GM19463 (cell line): ENCODE measurements around the gene MLST8.
"Not testable (repeated sequence)": the region's sequence is repeated elsewhere in the genome, so short reads cannot be mapped to it uniquely, and the experiment has no call there.

Experiments
- ATAC-seq: cut with Tn5 transposase; IDR thresholded peaks from one replicate; pipeline ENCODE4 v1.9.1; 2021; ENCODE audit warnings: mild to moderate bottlenecking, moderate library complexity; ENCODE audit not compliant: unreplicated experiment

MLST8 gene

GRCh38 chr16:2230376-2230775 lies 25.1 kb downstream of the MLST8 start:
- no peak for ATAC-seq

DNA sequence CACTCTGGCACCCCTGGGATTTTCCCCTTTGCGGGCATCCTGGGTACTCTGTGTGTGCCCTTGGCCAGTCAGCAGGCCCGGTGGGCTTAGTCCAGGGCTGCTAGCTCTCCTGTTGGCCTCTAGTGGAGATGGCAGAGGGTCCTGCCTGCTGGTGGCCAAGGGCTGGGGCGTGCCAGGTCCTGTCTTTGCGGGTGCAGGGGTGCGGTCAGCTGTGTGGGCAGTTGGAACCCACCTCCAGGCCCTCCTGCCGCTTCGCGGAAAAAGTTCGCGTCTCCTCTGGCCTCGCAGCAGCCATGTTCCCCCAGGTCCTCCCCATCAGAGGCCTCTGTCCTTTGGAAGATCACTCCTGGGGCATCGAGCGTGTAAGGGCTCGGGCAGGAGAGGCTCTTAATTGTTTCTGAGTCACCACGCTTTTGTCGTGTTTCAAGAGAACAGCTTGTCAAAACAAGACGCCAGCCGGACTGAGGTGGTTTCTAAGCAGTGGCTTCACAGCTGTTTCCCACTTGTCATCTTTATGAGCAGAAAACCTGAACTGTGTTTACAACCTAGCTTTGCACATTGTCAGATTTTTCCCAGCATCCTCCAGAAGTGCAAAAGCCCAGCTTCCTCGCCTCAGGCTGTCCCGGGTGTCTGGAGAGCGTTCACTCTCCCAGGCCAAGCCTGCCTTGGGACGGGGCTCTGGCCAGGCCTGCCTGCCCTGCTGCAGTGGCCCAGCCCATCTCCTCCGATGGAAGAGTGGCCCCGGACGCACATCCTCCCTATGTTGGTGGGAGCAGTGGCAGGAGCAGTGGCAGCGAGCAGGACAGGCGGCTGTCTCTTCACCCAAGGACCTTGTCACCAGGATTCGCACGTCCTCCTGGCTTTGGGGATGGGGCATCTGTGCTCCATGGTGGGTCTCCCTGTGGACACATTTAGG lies 26.0 kb downstream of the MLST8 start:
- ATAC-seq, result no peak

DNA sequence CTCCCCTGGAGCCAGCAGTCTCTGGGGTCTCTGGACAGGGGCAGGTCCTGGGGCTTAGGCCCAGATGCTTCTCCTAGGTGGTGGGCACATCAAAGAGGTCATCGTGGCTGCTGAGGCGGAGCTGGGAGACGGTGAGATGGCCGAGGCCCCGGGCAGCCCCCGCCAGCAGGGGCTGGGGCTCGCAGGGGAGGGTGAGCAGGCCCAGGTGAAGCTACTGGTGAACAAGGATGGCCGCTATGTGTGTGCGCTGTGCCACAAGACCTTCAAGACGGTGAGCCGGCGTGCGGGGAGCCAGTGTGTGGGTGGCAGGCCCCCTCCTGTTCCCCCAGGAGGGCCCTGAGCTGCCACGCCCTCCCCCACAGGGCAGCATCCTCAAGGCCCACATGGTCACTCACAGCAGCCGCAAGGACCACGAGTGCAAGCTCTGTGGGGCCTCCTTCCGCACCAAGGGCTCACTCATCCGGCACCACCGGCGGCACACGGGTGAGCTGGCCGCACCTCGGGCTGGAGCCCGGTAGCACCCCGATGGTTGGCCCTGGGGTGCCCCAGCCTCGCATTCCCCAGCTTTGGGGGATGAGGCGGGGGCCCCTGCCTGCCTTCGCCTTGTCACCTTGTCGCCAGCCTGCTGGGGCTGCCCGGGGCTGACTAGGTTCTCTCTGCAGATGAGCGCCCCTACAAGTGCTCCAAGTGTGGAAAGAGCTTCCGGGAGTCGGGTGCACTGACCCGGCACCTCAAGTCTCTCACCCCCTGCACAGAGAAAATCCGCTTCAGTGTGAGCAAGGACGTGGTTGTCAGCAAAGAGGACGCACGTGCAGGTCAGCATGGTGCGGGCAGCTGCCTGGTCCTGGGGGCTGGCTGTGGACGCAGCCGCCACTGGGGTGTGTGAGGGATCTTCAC lies 27.1 kb downstream of the MLST8 start:
- ATAC-seq, result no peak

GRCh38 chr16:2233046-2233775 lies 28.0 kb downstream of the MLST8 start:
- no peak for ATAC-seq

DNA sequence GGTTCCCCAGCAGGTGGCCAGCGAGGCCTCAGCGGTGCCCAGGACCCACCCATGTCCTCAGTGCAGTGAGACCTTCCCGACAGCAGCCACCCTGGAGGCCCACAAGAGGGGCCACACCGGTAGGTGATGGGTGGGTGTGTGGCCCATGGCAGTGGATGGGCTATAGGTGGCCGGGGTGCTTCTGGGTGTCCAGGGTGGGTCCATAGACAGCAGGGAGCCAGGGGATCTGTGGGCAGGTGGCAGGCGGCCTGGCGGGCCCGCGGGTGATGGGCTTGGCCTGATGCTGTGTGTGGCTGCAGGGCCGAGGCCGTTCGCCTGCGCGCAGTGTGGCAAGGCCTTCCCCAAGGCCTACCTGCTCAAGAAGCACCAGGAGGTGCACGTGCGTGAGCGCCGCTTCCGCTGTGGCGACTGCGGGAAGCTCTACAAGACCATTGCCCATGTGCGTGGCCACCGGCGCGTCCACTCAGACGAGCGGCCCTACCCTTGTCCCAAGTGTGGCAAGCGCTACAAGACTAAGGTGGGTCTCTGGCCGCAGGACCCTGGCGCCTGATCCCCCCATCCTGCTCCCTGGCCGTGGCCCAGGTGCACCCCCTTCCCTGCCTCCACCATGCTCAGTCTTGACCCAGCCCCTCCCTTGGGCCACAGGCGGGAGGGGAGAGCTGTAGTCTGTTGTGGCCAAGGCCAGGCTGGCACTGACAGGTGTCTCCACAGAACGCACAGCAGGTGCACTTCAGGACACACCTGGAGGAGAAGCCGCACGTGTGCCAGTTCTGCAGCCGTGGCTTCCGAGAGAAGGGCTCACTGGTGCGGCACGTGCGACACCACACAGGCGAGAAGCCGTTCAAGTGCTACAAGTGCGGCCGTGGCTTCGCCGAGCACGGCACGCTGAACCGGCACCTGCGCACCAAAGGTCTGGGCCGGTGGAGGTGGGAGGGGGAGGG lies 28.9 kb downstream of the MLST8 start:
- ATAC-seq, result no peak

DNA sequence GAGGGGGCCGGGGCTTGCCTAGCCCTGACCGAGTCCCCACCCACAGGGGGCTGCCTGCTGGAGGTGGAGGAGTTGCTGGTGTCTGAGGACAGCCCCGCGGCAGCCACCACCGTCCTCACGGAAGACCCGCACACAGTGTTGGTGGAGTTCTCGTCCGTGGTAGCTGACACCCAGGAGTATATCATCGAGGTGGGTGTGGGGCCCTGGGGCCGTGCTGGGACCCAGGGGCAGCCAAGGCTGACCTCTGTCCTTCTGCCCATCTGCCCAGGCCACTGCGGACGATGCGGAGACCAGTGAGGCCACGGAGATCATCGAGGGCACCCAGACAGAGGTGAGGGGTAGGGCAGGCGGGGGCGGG lies 29.5 kb downstream of the MLST8 start:
- ATAC-seq, result no peak

DNA sequence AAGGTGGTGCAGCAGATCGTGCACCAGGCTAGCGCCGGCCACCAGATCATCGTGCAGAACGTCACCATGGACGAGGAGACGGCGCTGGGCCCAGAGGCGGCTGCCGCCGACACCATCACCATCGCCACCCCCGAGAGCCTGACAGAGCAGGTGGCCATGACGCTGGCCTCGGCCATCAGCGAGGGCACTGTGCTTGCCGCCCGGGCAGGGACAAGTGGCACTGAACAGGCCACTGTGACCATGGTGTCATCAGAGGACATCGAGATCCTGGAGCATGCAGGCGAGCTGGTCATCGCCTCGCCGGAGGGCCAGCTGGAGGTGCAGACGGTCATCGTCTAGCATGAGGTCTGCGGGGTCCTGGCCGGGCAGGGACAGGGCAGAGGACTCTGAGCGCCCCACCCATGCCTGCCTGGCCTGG lies 30.0 kb downstream of the MLST8 start:
- no peak for ATAC-seq

GRCh38 chr16:2235695-2236336 lies 30.6 kb downstream of the MLST8 start:
- ATAC-seq, result no peak

- no peak for ATAC-seq
These were observed 31.3 kb downstream of the MLST8 start, which contains the start of gene DNASE1L2 for GRCh38 chr16:2236337-2237101. Gene DNASE1L2, plus strand, starts transcription at chr16:2236444. Its CDS starts 373 bp downstream, at chr16:2236817.

DNA sequence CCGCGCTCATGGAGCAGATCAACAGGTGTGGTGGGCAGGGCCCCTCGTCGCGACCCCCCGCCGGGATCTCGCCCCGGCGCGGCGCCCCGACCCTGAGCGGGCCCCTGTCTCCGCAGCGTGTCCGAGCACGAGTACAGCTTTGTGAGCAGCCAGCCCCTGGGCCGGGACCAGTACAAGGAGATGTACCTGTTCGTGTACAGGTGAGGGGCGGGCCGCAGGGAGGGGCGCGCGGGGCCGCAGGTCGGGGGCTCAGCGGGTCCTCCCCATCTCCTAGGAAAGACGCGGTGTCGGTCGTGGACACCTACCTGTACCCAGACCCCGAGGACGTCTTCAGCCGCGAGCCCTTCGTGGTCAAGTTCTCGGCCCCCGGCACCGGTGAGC lies 31.8 kb downstream of the MLST8 start:
- no peak for ATAC-seq

DNA sequence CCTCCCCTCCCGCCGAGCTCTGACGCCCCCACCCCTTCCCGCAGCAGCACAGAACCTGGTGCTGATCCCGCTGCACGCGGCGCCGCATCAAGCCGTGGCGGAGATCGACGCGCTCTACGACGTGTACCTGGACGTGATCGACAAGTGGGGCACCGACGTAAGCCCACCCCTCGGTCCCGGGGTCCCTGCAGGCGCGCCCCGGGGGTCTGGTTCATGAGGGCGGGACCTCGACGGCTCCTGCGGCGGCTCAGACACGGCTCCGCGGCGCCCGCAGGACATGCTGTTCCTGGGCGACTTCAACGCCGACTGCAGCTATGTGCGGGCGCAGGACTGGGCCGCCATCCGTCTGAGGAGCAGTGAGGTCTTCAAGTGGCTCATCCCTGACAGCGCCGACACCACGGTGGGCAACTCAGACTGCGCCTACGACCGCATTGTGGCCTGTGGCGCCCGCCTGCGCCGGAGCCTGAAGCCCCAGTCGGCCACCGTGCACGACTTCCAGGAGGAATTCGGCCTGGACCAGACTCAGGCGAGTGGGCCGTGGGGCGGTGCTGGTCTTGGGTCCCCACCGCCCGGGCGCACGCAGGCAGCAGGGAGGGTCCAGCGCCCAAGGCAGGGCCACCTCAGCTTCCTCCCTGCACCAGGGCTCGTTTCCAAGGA lies 32.4 kb downstream of the MLST8 start:
- ATAC-seq, result no peak

- no peak for ATAC-seq
These were observed 33.0 kb downstream of the MLST8 start for GRCh38 chr16:2238150-2238837.

DNA sequence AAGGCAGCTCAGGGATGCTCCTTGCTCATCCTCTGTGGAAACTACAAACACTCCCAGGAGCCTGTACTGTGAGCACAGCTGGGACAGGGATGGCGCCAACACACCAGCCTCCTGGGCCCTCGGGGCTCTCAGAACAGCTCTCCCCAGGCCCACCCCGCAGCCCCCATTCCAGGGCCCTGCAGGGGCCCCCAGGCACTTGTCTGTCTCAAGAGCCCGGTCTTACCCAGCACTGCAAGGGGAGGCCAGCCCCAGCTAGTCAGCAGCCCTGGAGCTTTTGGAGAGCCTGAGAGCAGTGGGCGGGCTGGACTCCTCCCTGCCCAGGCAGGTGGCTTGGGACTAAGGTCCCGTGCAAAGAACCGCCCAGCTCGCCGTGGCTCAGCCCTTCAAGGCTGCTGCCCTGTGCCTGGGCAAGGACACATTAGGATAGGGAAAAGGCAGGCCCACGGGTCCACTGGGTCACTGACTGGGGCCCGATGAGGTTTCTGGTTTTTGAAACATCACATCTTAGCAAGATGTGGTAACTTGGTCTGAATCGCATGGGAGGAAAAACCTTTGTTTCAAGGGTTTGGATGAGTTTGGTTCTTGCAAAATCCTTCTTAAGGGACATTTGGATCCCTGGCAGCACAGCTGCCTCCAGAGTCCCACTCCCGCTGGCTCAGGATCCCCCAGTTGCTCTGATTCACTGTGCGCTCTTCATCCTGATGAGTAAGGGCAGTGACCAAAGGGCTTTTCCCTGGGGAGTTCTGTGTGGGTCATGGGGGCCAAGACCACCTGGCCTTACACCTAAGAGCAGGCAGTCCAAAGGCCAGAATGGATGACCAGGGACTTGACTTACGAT lies 33.8 kb downstream of the MLST8 start:
- no peak for ATAC-seq

- ATAC-seq, result not testable (repeated sequence)
These were observed 35.1 kb downstream of the MLST8 start for GRCh38 chr16:2240331-2240730.

- ATAC-seq, result no peak
These were observed 37.3 kb downstream of the MLST8 start for GRCh38 chr16:2242598-2242997.

DNA sequence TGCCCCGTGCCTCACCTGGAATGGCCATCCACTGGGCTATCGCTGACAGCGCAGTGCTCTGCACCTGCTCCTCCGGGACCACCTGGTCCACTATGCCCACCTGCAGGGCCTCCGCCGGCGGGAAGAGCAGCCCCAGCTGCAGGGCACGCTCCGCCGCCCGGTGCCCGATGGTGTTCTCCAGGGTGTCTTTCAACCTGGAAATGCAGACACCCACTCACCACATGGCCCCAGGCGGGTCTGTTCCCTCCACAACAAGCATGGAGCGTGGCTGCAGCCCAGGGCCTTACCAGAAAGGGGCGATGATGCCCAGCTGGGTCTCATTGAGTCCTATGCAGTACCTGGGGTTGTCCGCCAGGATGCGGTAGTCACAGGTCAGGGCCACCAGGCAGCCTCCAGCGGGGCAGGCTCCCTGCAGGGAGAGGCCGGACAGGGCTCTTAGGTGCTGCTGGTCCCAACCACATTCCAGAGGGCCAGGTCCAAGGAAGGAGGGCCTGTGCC lies 37.8 kb downstream of the MLST8 start:
- ATAC-seq, result no peak

DNA sequence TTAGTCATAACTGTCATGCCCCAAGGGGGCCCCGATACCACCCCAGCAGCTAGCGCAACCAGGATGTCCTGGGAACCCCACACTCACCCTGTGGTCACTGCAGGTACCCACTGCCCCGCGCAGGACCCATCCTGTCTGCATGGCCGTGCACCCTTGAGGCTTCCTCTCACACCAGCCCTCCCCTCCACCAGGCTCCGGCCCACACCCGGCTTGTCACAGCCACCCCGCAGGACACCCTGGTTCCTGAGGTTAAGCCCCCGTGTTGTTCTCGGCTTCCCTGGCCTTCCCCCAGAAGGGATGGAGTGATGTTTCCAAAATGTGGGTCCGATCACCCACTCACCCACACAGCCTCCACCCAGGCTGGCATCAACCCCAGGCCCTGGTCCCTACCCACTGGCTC lies 38.5 kb downstream of the MLST8 start:
- no peak for ATAC-seq
